Lower lobe of right lung (tissue), 2 donors: ENCODE data around the gene GLI1. TPM values are rescaled to one million over a fixed set of nuclear protein-coding genes. Genes with fewer than 3 reads are reported as not detected.

ENCODE experiments used
- ATAC-seq, 2 donors: fragments of 200-7000 bp; cut with Tn5 transposase; one replicate each; pipeline ENCODE4 v1.9.1; 2020 to 2022; ENCODE audit warnings: mild to moderate bottlenecking in 2 of 2, moderate library complexity in 2 of 2
- DNase-seq: peaks from one replicate; pipeline ENCODE4 v3.0.0-alpha.2; 2020
- H3K27ac ChIP-seq: fragments of 200-600 bp; one replicate; pipeline ENCODE4 v1.8.0; 2022
- H3K27me3 ChIP-seq: fragments of 200-600 bp; one replicate; pipeline ENCODE4 v1.8.0; 2022; ENCODE audit warnings: low read depth
- H3K36me3 ChIP-seq: fragments of 200-600 bp; one replicate; pipeline ENCODE4 v1.8.0; 2022; ENCODE audit warnings: mild to moderate bottlenecking
- H3K4me1 ChIP-seq: fragments of 200-600 bp; one replicate; pipeline ENCODE4 v1.8.0; 2022
- H3K4me3 ChIP-seq: fragments of 200-600 bp; one replicate; pipeline ENCODE4 v1.8.0; 2022; ENCODE audit warnings: mild to moderate bottlenecking
- H3K9me3 ChIP-seq: fragments of 200-600 bp; one replicate; pipeline ENCODE4 v1.8.0; 2022
- intact Hi-C: fragments of 100-400 bp; cut with DNase I; formaldehyde crosslinking; loops from one replicate; pipeline ENCODE4 v1.11.0; 2022
- total RNA-seq: library from RNA; stranded (reverse); fragmentation: NEBNext Ultra II Directional; extraction: Animal tissue kit (Norgen Biotek cat#: 25700); gene quantifications from one replicate; pipeline ENCODE4 v1.2.1, GENCODE V29; 2021
- TF ChIP-seq, protein P1 (sequence below): fragments of 200-600 bp; IDR thresholded peaks from one replicate; pipeline ENCODE4 v1.8.0; 2022; ENCODE audit warnings: antibody characterized with exemption, mild to moderate bottlenecking
- donor health status: DM: no; HTN: yes; CAD: no; lungs with severe emphysema.

The GLI1 gene
- total RNA-seq, 1 donor from 2014 or later = 0.21 TPM

DNA sequence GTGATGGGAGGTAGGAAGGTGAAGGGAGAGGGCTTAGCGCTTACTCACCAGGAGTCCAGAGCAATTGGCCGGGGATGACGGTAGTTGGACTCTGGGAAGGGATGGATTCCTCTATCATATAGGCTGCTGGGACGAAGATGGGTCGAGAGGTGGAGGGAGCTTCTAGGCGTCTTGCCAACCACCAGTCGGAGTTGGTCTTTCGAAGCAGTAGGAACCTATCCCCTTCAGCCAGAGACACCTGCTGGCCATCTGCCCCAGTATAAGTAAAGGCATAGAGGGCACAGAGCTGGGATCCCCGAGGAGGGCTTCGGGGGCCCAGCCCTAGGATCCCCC lies 19.4 kb downstream of the GLI1 start:
- H3K9me3 ChIP-seq = no peaks in the 10 kb centered on the region
- H3K36me3 ChIP-seq = peaks cover 3% of the 10 kb centered on the region
- H3K4me1 ChIP-seq = peaks cover 37% of the 10 kb centered on the region
- TF ChIP-seq, protein P1, sequence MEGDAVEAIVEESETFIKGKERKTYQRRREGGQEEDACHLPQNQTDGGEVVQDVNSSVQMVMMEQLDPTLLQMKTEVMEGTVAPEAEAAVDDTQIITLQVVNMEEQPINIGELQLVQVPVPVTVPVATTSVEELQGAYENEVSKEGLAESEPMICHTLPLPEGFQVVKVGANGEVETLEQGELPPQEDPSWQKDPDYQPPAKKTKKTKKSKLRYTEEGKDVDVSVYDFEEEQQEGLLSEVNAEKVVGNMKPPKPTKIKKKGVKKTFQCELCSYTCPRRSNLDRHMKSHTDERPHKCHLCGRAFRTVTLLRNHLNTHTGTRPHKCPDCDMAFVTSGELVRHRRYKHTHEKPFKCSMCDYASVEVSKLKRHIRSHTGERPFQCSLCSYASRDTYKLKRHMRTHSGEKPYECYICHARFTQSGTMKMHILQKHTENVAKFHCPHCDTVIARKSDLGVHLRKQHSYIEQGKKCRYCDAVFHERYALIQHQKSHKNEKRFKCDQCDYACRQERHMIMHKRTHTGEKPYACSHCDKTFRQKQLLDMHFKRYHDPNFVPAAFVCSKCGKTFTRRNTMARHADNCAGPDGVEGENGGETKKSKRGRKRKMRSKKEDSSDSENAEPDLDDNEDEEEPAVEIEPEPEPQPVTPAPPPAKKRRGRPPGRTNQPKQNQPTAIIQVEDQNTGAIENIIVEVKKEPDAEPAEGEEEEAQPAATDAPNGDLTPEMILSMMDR = no peak
- no peak for ATAC-seq
- H3K27me3 ChIP-seq = peaks cover 33% of the 10 kb centered on the region
- intact Hi-C loops = no loop called here
- H3K4me3 ChIP-seq = peak overlapping the region; percentile 57
- DNase-seq = no peak
- peak overlapping the region; percentile 78 for H3K27ac ChIP-seq

DNA sequence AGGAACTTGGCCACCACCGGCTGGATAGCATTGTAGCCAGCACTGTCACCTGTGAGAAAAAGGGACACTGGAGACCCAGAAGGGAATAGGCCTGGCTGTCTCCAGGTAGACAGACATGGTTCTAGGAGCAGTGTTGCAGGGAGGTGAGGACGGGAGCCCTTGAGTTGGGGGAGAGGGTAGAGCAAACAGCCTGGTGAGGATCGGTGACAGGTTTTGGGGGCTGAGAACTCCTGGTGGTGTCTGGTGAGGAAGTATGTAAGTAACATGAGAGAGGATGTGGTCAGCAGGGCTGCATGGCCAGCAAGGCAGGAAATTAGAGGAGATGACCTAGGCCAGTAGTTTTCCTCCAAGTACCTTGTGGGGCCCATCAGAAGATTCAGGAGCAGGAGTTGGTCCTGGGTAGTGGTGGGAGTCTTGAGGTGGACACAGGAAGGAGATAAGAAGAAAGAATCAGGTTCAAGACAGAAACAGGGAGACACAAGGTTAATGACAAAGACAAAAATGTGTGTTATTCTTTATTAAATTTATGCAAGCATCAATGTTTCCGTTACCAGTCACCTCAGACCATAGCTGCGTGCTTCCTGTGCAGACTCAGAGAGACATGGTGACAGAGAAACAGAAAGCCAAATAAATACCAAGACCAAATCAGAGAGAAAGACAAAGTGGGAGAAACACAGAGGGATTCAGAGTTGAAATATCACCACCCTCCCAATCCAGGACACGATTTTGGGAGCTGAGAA lies 20.0 kb downstream of the GLI1 start, which contains the start of gene ARHGAP9:
Gene ARHGAP9, minus strand, starts transcription at position 491 of the 740 bp plus-strand sequence. Its CDS starts 460 bp downstream, at position 31.
- intact Hi-C loops = no loop called here
- peak within 1 kb of the TSS; percentile 57 for H3K4me3 ChIP-seq
- peak; percentile 12 to 25 for ATAC-seq
- peak within 1 kb of the TSS; percentile 78 for H3K27ac ChIP-seq
- H3K4me1 ChIP-seq = peaks cover 37% of the 10 kb centered on the region
- H3K27me3 ChIP-seq = peaks cover 28% of the 10 kb centered on the region
- no peaks in the 10 kb centered on the region for H3K9me3 ChIP-seq
- peak; percentile 49 for DNase-seq
- TF ChIP-seq, protein P1 = no peak
- peaks cover 2% of the 10 kb centered on the region for H3K36me3 ChIP-seq

DNA sequence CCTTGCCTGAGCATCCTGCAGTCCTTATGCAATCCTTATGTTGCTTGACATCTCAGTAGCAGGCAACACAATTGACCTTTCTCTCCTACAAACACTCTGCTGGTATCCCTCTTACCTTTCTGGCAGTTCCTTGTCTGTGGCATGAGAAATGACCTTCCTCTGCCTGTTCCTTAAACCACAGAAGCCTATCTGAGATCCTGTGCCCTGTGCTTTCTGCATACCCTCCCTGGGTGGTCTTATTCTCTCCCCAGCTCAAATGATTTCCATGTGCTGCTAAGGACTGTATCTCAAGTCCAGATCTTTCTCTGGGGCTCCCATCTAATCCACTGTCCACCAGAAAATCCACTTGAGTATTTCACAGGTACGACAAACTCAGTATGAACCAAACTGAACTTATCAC lies 22.1 kb downstream of the GLI1 start:
- Histone ChIP-seq H3K9me3 (no peaks in the 10 kb centered on the region), H3K4me3 (no peak overlapping the region), H3K36me3 (no peaks in the 10 kb centered on the region), H3K27me3 (peaks cover 7% of the 10 kb centered on the region), H3K4me1 (peaks cover 18% of the 10 kb centered on the region), H3K27ac (no peak overlapping the region)
- no peak for ATAC-seq
- intact Hi-C loops = no loop called here
- DNase-seq = no peak
- TF ChIP-seq, protein P1 = no peak

DNA sequence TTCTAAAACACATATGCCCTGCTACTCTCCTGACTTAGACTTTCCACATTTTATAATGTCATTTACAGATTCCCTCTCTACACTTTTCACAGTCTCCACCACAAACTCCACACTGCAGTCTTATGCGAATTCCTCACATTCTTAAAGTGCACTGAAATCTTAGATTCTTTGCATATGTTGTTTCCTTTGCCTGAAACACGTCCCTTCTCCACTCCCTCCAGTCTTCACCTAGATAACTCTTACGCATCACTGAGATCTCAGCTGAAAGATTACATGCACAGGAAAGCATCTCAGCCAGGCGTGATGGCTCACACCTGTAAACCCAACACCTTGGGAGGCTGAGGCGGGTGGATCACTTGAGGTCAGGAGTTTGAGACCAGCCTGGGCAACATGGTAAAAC lies 23.9 kb downstream of the GLI1 start:
- peaks cover 20% of the 10 kb centered on the region for H3K4me1 ChIP-seq
- no peaks in the 10 kb centered on the region for H3K36me3 ChIP-seq
- H3K27me3 ChIP-seq = no peaks in the 10 kb centered on the region
- H3K9me3 ChIP-seq = no peaks in the 10 kb centered on the region
- DNase-seq (no peak), ATAC-seq (no peak)
- H3K27ac ChIP-seq = no peak overlapping the region
- TF ChIP-seq, protein P1 = no peak
- H3K4me3 ChIP-seq = no peak overlapping the region
- intact Hi-C loops = no loop called here

DNA sequence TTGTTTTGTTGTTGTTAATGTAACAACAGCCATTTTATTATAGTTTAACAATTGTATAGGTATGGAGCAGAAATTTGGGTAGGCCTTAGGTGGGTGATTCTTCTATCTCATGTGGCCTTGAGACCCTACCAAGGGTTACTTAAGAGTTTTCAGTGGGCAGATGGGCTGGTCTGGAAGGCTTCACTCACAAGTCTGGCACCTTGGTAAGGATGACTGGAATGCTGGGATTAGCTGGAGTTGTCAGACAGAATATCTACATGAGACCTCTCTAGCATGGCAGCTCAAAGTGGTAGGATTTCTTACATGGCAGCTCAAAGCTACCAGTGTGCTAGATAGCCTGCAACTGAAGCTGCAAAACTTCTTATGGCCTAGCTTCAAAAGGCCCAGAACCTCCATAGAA lies 26.1 kb downstream of the GLI1 start:
- DNase-seq (no peak), ATAC-seq (no peak)
- intact Hi-C loops = no loop called here
- Histone ChIP-seq H3K27ac (no peak overlapping the region), H3K9me3 (no peaks in the 10 kb centered on the region), H3K4me1 (peaks cover 16% of the 10 kb centered on the region), H3K36me3 (peaks cover 17% of the 10 kb centered on the region), H3K4me3 (no peak overlapping the region), H3K27me3 (no peaks in the 10 kb centered on the region)
- TF ChIP-seq, protein P1 = no peak
